ENCODE results near the gene CD200R1L. TPM values are rescaled to one million over a fixed set of nuclear protein-coding genes. Genes with fewer than 3 reads are reported as not detected.

The CD200R1L gene
- total RNA-seq, 1 donor from 2014 or later, result not detected

- Mint-ChIP-seq H3K27ac (ENCODE audit: unreplicated experiment) (no peak overlapping the region), H3K4me1 (no peaks in the 10 kb centered on the region), H3K9me3 (peaks cover 2% of the 10 kb centered on the region), H3K36me3 (ENCODE audit: low read depth) (no peaks in the 10 kb centered on the region), H3K27me3 (ENCODE audit: low read depth) (no peaks in the 10 kb centered on the region), H3K4me3 (no peak overlapping the region)
- TF ChIP-seq CTCF (conservative IDR thresholded peaks at IDR 0.05), result no peak
- no peak for DNase-seq (ENCODE audit: low read depth, low spot score)
These were observed 33.6 kb downstream of the CD200R1L start for GRCh38 chr3:112813016-112813415.

GRCh38 chr3:112811917-112812660 is 34.6 kb downstream of the CD200R1L start:
- H3K4me3 Mint-ChIP-seq, result no peak overlapping the region
- DNase-seq (ENCODE audit: low read depth, low spot score), result no peak
- TF ChIP-seq CTCF (conservative IDR thresholded peaks at IDR 0.05), result no peak
- H3K4me1 Mint-ChIP-seq, result no peaks in the 10 kb centered on the region
- H3K27me3 Mint-ChIP-seq (ENCODE audit: low read depth), result no peaks in the 10 kb centered on the region
- peaks cover 2% of the 10 kb centered on the region for H3K9me3 Mint-ChIP-seq
- no peak overlapping the region for H3K27ac Mint-ChIP-seq (ENCODE audit: unreplicated experiment)
- H3K36me3 Mint-ChIP-seq (ENCODE audit: low read depth), result no peaks in the 10 kb centered on the region

- H3K9me3 Mint-ChIP-seq, result peaks cover 2% of the 10 kb centered on the region
- TF ChIP-seq CTCF (conservative IDR thresholded peaks at IDR 0.05), result no peak
- DNase-seq (ENCODE audit: low read depth, low spot score), result no peak
- H3K27me3 Mint-ChIP-seq (ENCODE audit: low read depth), result no peaks in the 10 kb centered on the region
- H3K36me3 Mint-ChIP-seq (ENCODE audit: low read depth), result no peaks in the 10 kb centered on the region
- H3K4me1 Mint-ChIP-seq, result no peaks in the 10 kb centered on the region
- no peak overlapping the region for H3K27ac Mint-ChIP-seq (ENCODE audit: unreplicated experiment)
- no peak overlapping the region for H3K4me3 Mint-ChIP-seq
These were observed 35.4 kb downstream of the CD200R1L start for GRCh38 chr3:112811131-112811884.

GRCh38 chr3:112810561-112810960 is 36.1 kb downstream of the CD200R1L start:
- no peak overlapping the region for H3K27ac Mint-ChIP-seq (ENCODE audit: unreplicated experiment)

GRCh38 chr3:112808136-112808535 is 38.5 kb downstream of the CD200R1L start:
- Mint-ChIP-seq H3K27me3 (ENCODE audit: low read depth) (no peaks in the 10 kb centered on the region), H3K4me3 (no peak overlapping the region), H3K36me3 (ENCODE audit: low read depth) (no peaks in the 10 kb centered on the region), H3K9me3 (peaks cover 4% of the 10 kb centered on the region), H3K27ac (ENCODE audit: unreplicated experiment) (no peak overlapping the region), H3K4me1 (no peaks in the 10 kb centered on the region)
- TF ChIP-seq CTCF (conservative IDR thresholded peaks at IDR 0.05), result no peak
- no peak for DNase-seq (ENCODE audit: low read depth, low spot score)

More at GRCh38 chr3:112810561-112810960, 36.1 kb downstream of the CD200R1L start:
- Mint-ChIP-seq H3K4me1 (no peaks in the 10 kb centered on the region), H3K27me3 (ENCODE audit: low read depth) (no peaks in the 10 kb centered on the region), H3K4me3 (no peak overlapping the region), H3K36me3 (ENCODE audit: low read depth) (no peaks in the 10 kb centered on the region), H3K9me3 (no peaks in the 10 kb centered on the region)
- DNase-seq (ENCODE audit: low read depth, low spot score), result no peak
- no peak for TF ChIP-seq CTCF (conservative IDR thresholded peaks at IDR 0.05)

All from neural crest cell (in vitro differentiated cells).